Cardiac fibroblast (primary cell): Measurements from ENCODE around the gene AKIRIN2.

Experiments used
- DNase-seq, 2 donors: peaks; one replicate each; pipeline versions ENCODE4 v3.0.0 to v3.0.0-alpha.2; 2010; ENCODE audit warnings: low read depth in 2 of 2
- H3K4me3 ChIP-seq, 2 donors: replicated peaks in 1 of 2; 1 replicate in 1 of 2; 2 replicates in 1 of 2; pipeline ENCODE4 v1.5.1; 2011; ENCODE audit warnings: low read depth in 2 of 2, low read length in 2 of 2, mild to moderate bottlenecking in 2 of 2, moderate library complexity in 1 of 2
- CTCF ChIP-seq: IDR thresholded peaks from one replicate; pipeline ENCODE4 v1.5.1; 2011; ENCODE audit warnings: low read depth, mild to moderate bottlenecking, low read length, inconsistent platforms

The AKIRIN2 gene

GRCh38 chr6:87628881-87629280 is 73.2 kb downstream of the AKIRIN2 start:
- DNase-seq = peak; percentile 14 to 52
- no peak overlapping the region for H3K4me3 ChIP-seq
- TF ChIP-seq CTCF = no peak

- no peak overlapping the region for H3K4me3 ChIP-seq
- DNase-seq = no peak
- TF ChIP-seq CTCF = no peak
Observed at GRCh38 chr6:87628424-87628823, 73.6 kb downstream of the AKIRIN2 start.
